H9 (cell line): ENCODE results near the gene VSX1. TPM values are rescaled to one million over a fixed set of nuclear protein-coding genes. Genes with fewer than 3 reads are reported as not detected.

Experiments used
- DNase-seq: peaks from one replicate; pipeline ENCODE4 v3.0.0-alpha.2; 2017
- H2AFZ ChIP-seq: one replicate; pipeline ENCODE4 v1.6.1; 2013; ENCODE audit warnings: mild to moderate bottlenecking, low read length, control low read depth, moderate library complexity
- H2AK5ac ChIP-seq: 2 replicates; pipeline ENCODE4 v1.6.1; 2013; ENCODE audit warnings: low read length, control low read depth, mixed read lengths; ENCODE audit not compliant: insufficient read length
- H2BK120ac ChIP-seq: one replicate; pipeline ENCODE4 v1.6.1; 2013; ENCODE audit warnings: low read depth, mild to moderate bottlenecking, low read length, control low read depth, inconsistent platforms; ENCODE audit not compliant: poor library complexity, severe bottlenecking
- H2BK12ac ChIP-seq: 2 replicates; pipeline ENCODE4 v1.6.1; 2013; ENCODE audit warnings: low read length, control low read depth, mixed read lengths, low read depth; ENCODE audit not compliant: insufficient read length
- H2BK15ac ChIP-seq: 2 replicates; pipeline ENCODE4 v1.6.1; 2013; ENCODE audit warnings: low read depth, low read length, control low read depth
- H2BK20ac ChIP-seq: one replicate; pipeline ENCODE4 v1.6.1; 2013; ENCODE audit warnings: low read depth, mild to moderate bottlenecking, low read length, control low read depth, inconsistent platforms; ENCODE audit not compliant: poor library complexity, severe bottlenecking
- H2BK5ac ChIP-seq: 2 replicates; pipeline ENCODE4 v1.6.1; 2013; ENCODE audit warnings: low read length, control low read depth, mixed read lengths; ENCODE audit not compliant: insufficient read length
- H3K14ac ChIP-seq: 2 replicates; pipeline ENCODE4 v1.6.1; 2013; ENCODE audit warnings: low read length, control low read depth; ENCODE audit not compliant: insufficient read depth
- H3K18ac ChIP-seq: 2 replicates; pipeline ENCODE4 v1.6.1; 2013; ENCODE audit warnings: low read depth, mild to moderate bottlenecking, mixed read lengths, low read length, control low read depth; ENCODE audit not compliant: insufficient read length
- H3K23ac ChIP-seq: 2 replicates; pipeline ENCODE4 v1.6.1; 2013; ENCODE audit warnings: low read length, control low read depth, mixed read lengths, low read depth; ENCODE audit not compliant: insufficient read length
- H3K23me2 ChIP-seq: 2 replicates; pipeline ENCODE4 v1.6.1; 2013; ENCODE audit warnings: low read depth, mild to moderate bottlenecking, mixed read lengths, low read length, control low read depth; ENCODE audit not compliant: insufficient read length, poor library complexity, severe bottlenecking
- H3K27ac ChIP-seq: 2 replicates; pipeline ENCODE4 v1.5.1; 2013; ENCODE audit warnings: low read length, control low read depth, mixed read lengths, low read depth; ENCODE audit not compliant: insufficient read length
- H3K27me3 ChIP-seq: 2 replicates; pipeline ENCODE4 v1.6.1; 2013; ENCODE audit warnings: low read length, control low read depth, inconsistent platforms; ENCODE audit not compliant: insufficient read depth
- H3K4ac ChIP-seq: 2 replicates; pipeline ENCODE4 v1.6.1; 2013; ENCODE audit warnings: low read depth, mild to moderate bottlenecking, control low read depth, inconsistent platforms, low read length, moderate library complexity
- H3K4me1 ChIP-seq: 2 replicates; pipeline ENCODE4 v1.6.1; 2013; ENCODE audit warnings: low read length, control low read depth, inconsistent platforms; ENCODE audit not compliant: insufficient read depth
- H3K4me2 ChIP-seq: 2 replicates; pipeline ENCODE4 v1.6.1; 2013; ENCODE audit warnings: low read length, control low read depth, mixed read lengths; ENCODE audit not compliant: insufficient read length, insufficient read depth
- H3K56ac ChIP-seq: 2 replicates; pipeline ENCODE4 v1.6.1; 2013; ENCODE audit warnings: low read depth, mild to moderate bottlenecking, mixed read lengths, low read length, control low read depth; ENCODE audit not compliant: insufficient read length
- H3K79me1 ChIP-seq: 2 replicates; pipeline ENCODE4 v1.6.1; 2013; ENCODE audit warnings: low read depth, mild to moderate bottlenecking, moderate library complexity, low read length, control low read depth, inconsistent platforms; ENCODE audit not compliant: insufficient read depth, poor library complexity, severe bottlenecking
- H3K79me2 ChIP-seq: 2 replicates; pipeline ENCODE4 v1.6.1; 2013; ENCODE audit warnings: low read length, control low read depth, inconsistent platforms; ENCODE audit not compliant: insufficient read depth
- H3K9ac ChIP-seq: 2 replicates; pipeline ENCODE4 v1.6.1; 2013; ENCODE audit warnings: low read length, control low read depth, mixed read lengths; ENCODE audit not compliant: insufficient read length; ENCODE audit errors: extremely low read depth
- H3K9me3 ChIP-seq: one replicate; pipeline ENCODE4 v1.6.1; 2013; ENCODE audit warnings: low read depth, low read length, inconsistent platforms; ENCODE audit not compliant: control insufficient read depth
- H3T11ph ChIP-seq: one replicate; pipeline ENCODE4 v1.6.1; 2013; ENCODE audit warnings: mild to moderate bottlenecking, low read length, control low read depth, inconsistent platforms
- H4K20me1 ChIP-seq: one replicate; pipeline ENCODE4 v1.6.1; 2013; ENCODE audit not compliant: control insufficient read depth, insufficient read length, insufficient read depth
- H4K5ac ChIP-seq: 2 replicates; pipeline ENCODE4 v1.6.1; 2013; ENCODE audit warnings: low read depth, mild to moderate bottlenecking, mixed read lengths, low read length, control low read depth; ENCODE audit not compliant: insufficient read length
- H4K8ac ChIP-seq: replicated peaks from 2 replicates; pipeline ENCODE4 v1.6.1; 2013; ENCODE audit warnings: low read length, control low read depth, mixed read lengths, low read depth; ENCODE audit not compliant: insufficient read length
- H4K91ac ChIP-seq: 2 replicates; pipeline ENCODE4 v1.6.1; 2013; ENCODE audit warnings: low read depth, mild to moderate bottlenecking, moderate library complexity, mixed read lengths, low read length, control low read depth; ENCODE audit not compliant: insufficient read length
- H3K27ac Mint-ChIP-seq, 3 experiments: 2 replicates in 2 of 3; 3 replicates in 1 of 3; pipeline ENCODE4 v1.8.0; 2020 to 2021; ENCODE audit warnings: mixed read lengths in 3 of 3, mild to moderate bottlenecking in 1 of 3, moderate library complexity in 1 of 3
- H3K27me3 Mint-ChIP-seq: 2 replicates; pipeline ENCODE4 v1.8.0; 2021; ENCODE audit warnings: low read depth, mild to moderate bottlenecking, moderate library complexity, mixed read lengths
- H3K36me3 Mint-ChIP-seq, 3 experiments: 2 replicates in 2 of 3; 3 replicates in 1 of 3; pipeline ENCODE4 v1.8.0; 2020 to 2021; ENCODE audit warnings: low read depth in 3 of 3, mixed read lengths in 3 of 3; ENCODE audit not compliant: insufficient read depth in 1 of 3
- H3K4me1 Mint-ChIP-seq, 2 experiments: 2 replicates each; pipeline ENCODE4 v1.8.0; 2020; ENCODE audit warnings: mixed read lengths in 2 of 2
- H3K4me3 Mint-ChIP-seq, 2 experiments: 2 replicates in 1 of 2; 3 replicates in 1 of 2; pipeline ENCODE4 v1.8.0; 2020 to 2021; ENCODE audit warnings: mild to moderate bottlenecking in 2 of 2, mixed read lengths in 2 of 2, moderate library complexity in 1 of 2
- H3K9me3 Mint-ChIP-seq, 2 experiments: 2 replicates in 1 of 2; 3 replicates in 1 of 2; pipeline ENCODE4 v1.8.0; 2020; ENCODE audit warnings: mild to moderate bottlenecking in 2 of 2, mixed read lengths in 2 of 2, moderate library complexity in 1 of 2
- CTCF ChIP-seq: fragments of 200-600 bp; sonication (generic); conservative IDR thresholded peaks from 3 replicates; pipeline ENCODE4 v1.8.0; 2021; ENCODE audit warnings: antibody characterized with exemption, mild to moderate bottlenecking
- WGBS: extraction: QIAGEN DNeasy Blood & Tissue Kit; methylation state at CpG from one replicate; pipeline ENCODE4 v1.1.7; 2013; ENCODE audit warnings: missing lambda C conversion rate, low lambda C conversion rate, mixed read lengths; ENCODE audit not compliant: insufficient read length; ENCODE audit errors: extremely low coverage; 5-methylcytosine and 5-hydroxymethylcytosine counted together
- total RNA-seq: library from RNA; stranded (reverse); gene quantifications from 2 replicates; pipeline ENCODE4 v1.2.1, GENCODE V29; 2021

VSX1 gene
- total RNA-seq, 1 experiment from 2014 or later: not detected

GRCh38 chr20:25051386-25052155, 30.4 kb downstream of the VSX1 start:
- Histone ChIP-seq H3K79me1 (no peaks in the 10 kb centered on the region), H3K27ac (no peak overlapping the region), H4K91ac (no peak overlapping the region), H2BK15ac (no peak overlapping the region), H2BK20ac (no peak overlapping the region), H4K5ac (no peak overlapping the region), H2AK5ac (no peak overlapping the region), H3K4me1 (no peaks in the 10 kb centered on the region), H3K18ac (no peak overlapping the region), H3K14ac (no peak overlapping the region), H3K23me2 (no peaks in the 10 kb centered on the region), H3K56ac (no peak overlapping the region), H3K79me2 (no peaks in the 10 kb centered on the region), H2BK5ac (no peak overlapping the region), H2BK12ac (no peak overlapping the region), H3K4me2 (no peak overlapping the region), H3K4ac (no peak overlapping the region), H2BK120ac (no peak overlapping the region), H2AFZ (no peak overlapping the region), H3K27me3 (peaks cover 13% of the 10 kb centered on the region; the same call in 1 of the 2 replicates), H4K20me1 (no peaks in the 10 kb centered on the region), H3K9ac (no peak overlapping the region), H3K23ac (no peak overlapping the region), H4K8ac (no peak overlapping the region), H3K9me3 (no peaks in the 10 kb centered on the region), H3T11ph (no peak overlapping the region)
- peaks cover 58% of the 10 kb centered on the region for H3K27me3 Mint-ChIP-seq
- no peak overlapping the region for H3K4me3 Mint-ChIP-seq
- DNase-seq: no peak
- no peak overlapping the region for H3K27ac Mint-ChIP-seq
- no peak for TF ChIP-seq CTCF
- no peaks in the 10 kb centered on the region for H3K9me3 Mint-ChIP-seq
- WGBS: no CpG with 5 or more reads among the region's 7 CpGs
- H3K36me3 Mint-ChIP-seq: no peaks in the 10 kb centered on the region
- peaks cover 10% of the 10 kb centered on the region in 2 experiments; a peak in 3 of 4 replicates for H3K4me1 Mint-ChIP-seq
